HG02588 (cell line): ENCODE measurements around the gene OR52N5.

Experiments used
- ATAC-seq: cut with Tn5 transposase; IDR thresholded peaks from one replicate; pipeline ENCODE4 v1.9.1; 2021; ENCODE audit warnings: mild to moderate bottlenecking, moderate library complexity; ENCODE audit not compliant: unreplicated experiment

OR52N5 gene

GRCh38 chr11:5783255-5783654, at the start of gene OR52N5:
TSS of gene OR52N5 (minus strand) at chr11:5783355. CDS start at chr11:5778634, 4,721 bp downstream.
- ATAC-seq, result no peak

GRCh38 chr11:5831196-5831829, 48.2 kb upstream of the OR52N5 start:
- ATAC-seq, result no peak

GRCh38 chr11:5818245-5818886, 35.2 kb upstream of the OR52N5 start:
- ATAC-seq, result peak; percentile 71

- ATAC-seq, result no peak
These were observed 32.4 kb upstream of the OR52N5 start for GRCh38 chr11:5815534-5815933.

- no peak for ATAC-seq
These were observed 27.0 kb upstream of the OR52N5 start for GRCh38 chr11:5809905-5810795.

- ATAC-seq, result peak; percentile 26
These were observed 26.0 kb upstream of the OR52N5 start for GRCh38 chr11:5809122-5809519.

- peak; percentile 94 for ATAC-seq
These were observed 25.5 kb upstream of the OR52N5 start, which contains the start of gene OR52N2 for GRCh38 chr11:5808500-5809121. TSS of gene OR52N2 (plus strand) at chr11:5808924. CDS start at chr11:5820336, 11,412 bp downstream.

GRCh38 chr11:5807580-5807979, 24.4 kb upstream of the OR52N5 start:
- no peak for ATAC-seq

GRCh38 chr11:5803982-5804381, 20.8 kb upstream of the OR52N5 start:
- no peak for ATAC-seq

- ATAC-seq, result no peak
These were observed 13.4 kb upstream of the OR52N5 start for GRCh38 chr11:5796541-5796940.

- ATAC-seq, result no peak
These were observed 8.0 kb upstream of the OR52N5 start, which contains the start of gene OR52N1 for GRCh38 chr11:5791165-5791564. TSS of gene OR52N1 (minus strand) at chr11:5791265. CDS start at chr11:5788816, 2,449 bp downstream.

- no peak for ATAC-seq
These were observed 16.1 kb downstream of the OR52N5 start for GRCh38 chr11:5767056-5767455.

- no peak for ATAC-seq
These were observed 29.2 kb downstream of the OR52N5 start, which contains the start of gene OR52N4 for GRCh38 chr11:5753943-5754342. TSS of gene OR52N4 (plus strand) at chr11:5754243. CDS start at chr11:5754741, 498 bp downstream.

GRCh38 chr11:5749836-5750235, 33.3 kb downstream of the OR52N5 start:
- ATAC-seq, result no peak

GRCh38 chr11:5746614-5747013, 36.5 kb downstream of the OR52N5 start:
- ATAC-seq, result no peak

GRCh38 chr11:5738431-5738830, 44.7 kb downstream of the OR52N5 start:
- ATAC-seq, result no peak

GRCh38 chr11:5737670-5738392, 45.3 kb downstream of the OR52N5 start:
- ATAC-seq, result no peak

- ATAC-seq, result no peak
These were observed 46.1 kb downstream of the OR52N5 start for GRCh38 chr11:5737091-5737490.

GRCh38 chr11:5736396-5736795, 46.8 kb downstream of the OR52N5 start, which contains the start of gene OR56B1:
TSS of gene OR56B1 (plus strand) at chr11:5736448. CDS start at chr11:5736517, 69 bp downstream.
- ATAC-seq, result no peak

- ATAC-seq, result no peak
These were observed 55.5 kb downstream of the OR52N5 start for GRCh38 chr11:5727691-5728090.
